H9 (cell line): ENCODE measurements around the gene FHOD3. TPM values are rescaled to one million over a fixed set of nuclear protein-coding genes. Genes with fewer than 3 reads are reported as not detected.

Source experiments
- DNase-seq: peaks from one replicate; pipeline ENCODE4 v3.0.0-alpha.2; 2017
- H2AFZ ChIP-seq: one replicate; pipeline ENCODE4 v1.6.1; 2013; ENCODE audit warnings: mild to moderate bottlenecking, low read length, control low read depth, moderate library complexity
- H2AK5ac ChIP-seq: 2 replicates; pipeline ENCODE4 v1.6.1; 2013; ENCODE audit warnings: low read length, control low read depth, mixed read lengths; ENCODE audit not compliant: insufficient read length
- H2BK120ac ChIP-seq: one replicate; pipeline ENCODE4 v1.6.1; 2013; ENCODE audit warnings: low read depth, mild to moderate bottlenecking, low read length, control low read depth, inconsistent platforms; ENCODE audit not compliant: poor library complexity, severe bottlenecking
- H2BK12ac ChIP-seq: 2 replicates; pipeline ENCODE4 v1.6.1; 2013; ENCODE audit warnings: low read length, control low read depth, mixed read lengths, low read depth; ENCODE audit not compliant: insufficient read length
- H2BK15ac ChIP-seq: 2 replicates; pipeline ENCODE4 v1.6.1; 2013; ENCODE audit warnings: low read depth, low read length, control low read depth
- H2BK20ac ChIP-seq: one replicate; pipeline ENCODE4 v1.6.1; 2013; ENCODE audit warnings: low read depth, mild to moderate bottlenecking, low read length, control low read depth, inconsistent platforms; ENCODE audit not compliant: poor library complexity, severe bottlenecking
- H2BK5ac ChIP-seq: 2 replicates; pipeline ENCODE4 v1.6.1; 2013; ENCODE audit warnings: low read length, control low read depth, mixed read lengths; ENCODE audit not compliant: insufficient read length
- H3K14ac ChIP-seq: 2 replicates; pipeline ENCODE4 v1.6.1; 2013; ENCODE audit warnings: low read length, control low read depth; ENCODE audit not compliant: insufficient read depth
- H3K18ac ChIP-seq: 2 replicates; pipeline ENCODE4 v1.6.1; 2013; ENCODE audit warnings: low read depth, mild to moderate bottlenecking, mixed read lengths, low read length, control low read depth; ENCODE audit not compliant: insufficient read length
- H3K23ac ChIP-seq: 2 replicates; pipeline ENCODE4 v1.6.1; 2013; ENCODE audit warnings: low read length, control low read depth, mixed read lengths, low read depth; ENCODE audit not compliant: insufficient read length
- H3K23me2 ChIP-seq: 2 replicates; pipeline ENCODE4 v1.6.1; 2013; ENCODE audit warnings: low read depth, mild to moderate bottlenecking, mixed read lengths, low read length, control low read depth; ENCODE audit not compliant: insufficient read length, poor library complexity, severe bottlenecking
- H3K27ac ChIP-seq: 2 replicates; pipeline ENCODE4 v1.5.1; 2013; ENCODE audit warnings: low read length, control low read depth, mixed read lengths, low read depth; ENCODE audit not compliant: insufficient read length
- H3K27me3 ChIP-seq: 2 replicates; pipeline ENCODE4 v1.6.1; 2013; ENCODE audit warnings: low read length, control low read depth, inconsistent platforms; ENCODE audit not compliant: insufficient read depth
- H3K4ac ChIP-seq: 2 replicates; pipeline ENCODE4 v1.6.1; 2013; ENCODE audit warnings: low read depth, mild to moderate bottlenecking, control low read depth, inconsistent platforms, low read length, moderate library complexity
- H3K4me1 ChIP-seq: 2 replicates; pipeline ENCODE4 v1.6.1; 2013; ENCODE audit warnings: low read length, control low read depth, inconsistent platforms; ENCODE audit not compliant: insufficient read depth
- H3K4me2 ChIP-seq: 2 replicates; pipeline ENCODE4 v1.6.1; 2013; ENCODE audit warnings: low read length, control low read depth, mixed read lengths; ENCODE audit not compliant: insufficient read length, insufficient read depth
- H3K56ac ChIP-seq: 2 replicates; pipeline ENCODE4 v1.6.1; 2013; ENCODE audit warnings: low read depth, mild to moderate bottlenecking, mixed read lengths, low read length, control low read depth; ENCODE audit not compliant: insufficient read length
- H3K79me1 ChIP-seq: 2 replicates; pipeline ENCODE4 v1.6.1; 2013; ENCODE audit warnings: low read depth, mild to moderate bottlenecking, moderate library complexity, low read length, control low read depth, inconsistent platforms; ENCODE audit not compliant: insufficient read depth, poor library complexity, severe bottlenecking
- H3K79me2 ChIP-seq: 2 replicates; pipeline ENCODE4 v1.6.1; 2013; ENCODE audit warnings: low read length, control low read depth, inconsistent platforms; ENCODE audit not compliant: insufficient read depth
- H3K9ac ChIP-seq: 2 replicates; pipeline ENCODE4 v1.6.1; 2013; ENCODE audit warnings: low read length, control low read depth, mixed read lengths; ENCODE audit not compliant: insufficient read length; ENCODE audit errors: extremely low read depth
- H3K9me3 ChIP-seq: one replicate; pipeline ENCODE4 v1.6.1; 2013; ENCODE audit warnings: low read depth, low read length, inconsistent platforms; ENCODE audit not compliant: control insufficient read depth
- H3T11ph ChIP-seq: one replicate; pipeline ENCODE4 v1.6.1; 2013; ENCODE audit warnings: mild to moderate bottlenecking, low read length, control low read depth, inconsistent platforms
- H4K20me1 ChIP-seq: one replicate; pipeline ENCODE4 v1.6.1; 2013; ENCODE audit not compliant: control insufficient read depth, insufficient read length, insufficient read depth
- H4K5ac ChIP-seq: 2 replicates; pipeline ENCODE4 v1.6.1; 2013; ENCODE audit warnings: low read depth, mild to moderate bottlenecking, mixed read lengths, low read length, control low read depth; ENCODE audit not compliant: insufficient read length
- H4K8ac ChIP-seq: replicated peaks from 2 replicates; pipeline ENCODE4 v1.6.1; 2013; ENCODE audit warnings: low read length, control low read depth, mixed read lengths, low read depth; ENCODE audit not compliant: insufficient read length
- H4K91ac ChIP-seq: 2 replicates; pipeline ENCODE4 v1.6.1; 2013; ENCODE audit warnings: low read depth, mild to moderate bottlenecking, moderate library complexity, mixed read lengths, low read length, control low read depth; ENCODE audit not compliant: insufficient read length
- H3K27ac Mint-ChIP-seq, 3 experiments: 2 replicates in 2 of 3; 3 replicates in 1 of 3; pipeline ENCODE4 v1.8.0; 2020 to 2021; ENCODE audit warnings: mixed read lengths in 3 of 3, mild to moderate bottlenecking in 1 of 3, moderate library complexity in 1 of 3
- H3K27me3 Mint-ChIP-seq: 2 replicates; pipeline ENCODE4 v1.8.0; 2021; ENCODE audit warnings: low read depth, mild to moderate bottlenecking, moderate library complexity, mixed read lengths
- H3K36me3 Mint-ChIP-seq, 3 experiments: 2 replicates in 2 of 3; 3 replicates in 1 of 3; pipeline ENCODE4 v1.8.0; 2020 to 2021; ENCODE audit warnings: low read depth in 3 of 3, mixed read lengths in 3 of 3; ENCODE audit not compliant: insufficient read depth in 1 of 3
- H3K4me1 Mint-ChIP-seq, 2 experiments: 2 replicates each; pipeline ENCODE4 v1.8.0; 2020; ENCODE audit warnings: mixed read lengths in 2 of 2
- H3K4me3 Mint-ChIP-seq, 2 experiments: 2 replicates in 1 of 2; 3 replicates in 1 of 2; pipeline ENCODE4 v1.8.0; 2020 to 2021; ENCODE audit warnings: mild to moderate bottlenecking in 2 of 2, mixed read lengths in 2 of 2, moderate library complexity in 1 of 2
- H3K9me3 Mint-ChIP-seq, 2 experiments: 2 replicates in 1 of 2; 3 replicates in 1 of 2; pipeline ENCODE4 v1.8.0; 2020; ENCODE audit warnings: mild to moderate bottlenecking in 2 of 2, mixed read lengths in 2 of 2, moderate library complexity in 1 of 2
- CTCF ChIP-seq: fragments of 200-600 bp; sonication (generic); conservative IDR thresholded peaks from 3 replicates; pipeline ENCODE4 v1.8.0; 2021; ENCODE audit warnings: antibody characterized with exemption, mild to moderate bottlenecking
- WGBS: extraction: QIAGEN DNeasy Blood & Tissue Kit; methylation state at CpG from one replicate; pipeline ENCODE4 v1.1.7; 2013; ENCODE audit warnings: missing lambda C conversion rate, low lambda C conversion rate, mixed read lengths; ENCODE audit not compliant: insufficient read length; ENCODE audit errors: extremely low coverage; 5-methylcytosine and 5-hydroxymethylcytosine counted together
- total RNA-seq: library from RNA; stranded (reverse); gene quantifications from 2 replicates; pipeline ENCODE4 v1.2.1, GENCODE V29; 2021

FHOD3 gene
- total RNA-seq, 1 experiment from 2014 or later: 8.0 TPM

GRCh38 chr18:36368889-36369288 is 71.4 kb downstream of the FHOD3 start:
- H3K4ac ChIP-seq: no peak overlapping the region
- H2BK15ac ChIP-seq: no peak overlapping the region
- Mint-ChIP-seq H3K27ac (no peak overlapping the region), H3K4me1 (peaks cover 3% of the 10 kb centered on the region in 2 experiments), H3K9me3 (peaks cover 0 to 5% of the 10 kb centered on the region in 2 experiments; a peak in 3 of 5 replicates), H3K4me3 (no peak overlapping the region), H3K36me3 (peaks cover 0 to 15% (median 10%) of the 10 kb centered on the region in 3 experiments; a peak in 6 of 7 replicates), H3K27me3 (peaks cover 2% of the 10 kb centered on the region; the same call in 1 of the 2 replicates)
- H3K9me3 ChIP-seq: no peaks in the 10 kb centered on the region
- H2BK5ac ChIP-seq: no peak overlapping the region
- no peaks in the 10 kb centered on the region for H3K27me3 ChIP-seq
- no peak overlapping the region for H3K27ac ChIP-seq
- no peak overlapping the region for H2AFZ ChIP-seq
- no peak overlapping the region for H4K8ac ChIP-seq
- H2AK5ac ChIP-seq: no peak overlapping the region
- no peaks in the 10 kb centered on the region for H3K23me2 ChIP-seq
- H2BK20ac ChIP-seq: no peak overlapping the region
- H4K91ac ChIP-seq: no peak overlapping the region
- no peak overlapping the region for H3K4me2 ChIP-seq
- H3K14ac ChIP-seq: no peak overlapping the region
- H3K18ac ChIP-seq: no peak overlapping the region
- no peaks in the 10 kb centered on the region for H3K79me2 ChIP-seq
- no peak overlapping the region for H3K23ac ChIP-seq
- H3T11ph ChIP-seq: no peak overlapping the region
- H4K5ac ChIP-seq: no peak overlapping the region
- no peak for DNase-seq
- no peak overlapping the region for H3K56ac ChIP-seq
- H2BK120ac ChIP-seq: no peak overlapping the region
- no peaks in the 10 kb centered on the region for H4K20me1 ChIP-seq
- no peak overlapping the region for H3K9ac ChIP-seq
- no peaks in the 10 kb centered on the region for H3K79me1 ChIP-seq
- TF ChIP-seq CTCF: no peak
- no peak overlapping the region for H2BK12ac ChIP-seq
- WGBS: no CpG with 5 or more reads among the region's 3 CpGs
- H3K4me1 ChIP-seq: no peaks in the 10 kb centered on the region
